Ovary (tissue), 3 donors: Measurements from ENCODE around the gene LRRC36.

Experiments
- CTCF ChIP-seq, 3 donors: fragments of 450-650 bp in 2 of 3; fragments of 200-600 bp in 1 of 3; IDR thresholded peaks; one replicate each; pipeline versions ENCODE4 v1.5.1 to v1.8.0; 2016 to 2022; ENCODE audit warnings: antibody characterized with exemption in 3 of 3, mild to moderate bottlenecking in 1 of 3
- EP300 ChIP-seq: sonication (generic); formaldehyde crosslinking; IDR thresholded peaks from one replicate; pipeline ENCODE4 v1.6.1; 2017; ENCODE audit warnings: antibody characterized with exemption
- POLR2A ChIP-seq: fragments of 450-650 bp; IDR thresholded peaks from one replicate; pipeline ENCODE4 v1.6.1; 2017; ENCODE audit warnings: antibody characterized with exemption, mild to moderate bottlenecking, moderate library complexity
- donor health status: DM: no; HTN: no; CAD: no.

- TF ChIP-seq EP300 (no peak), CTCF (IDR thresholded peaks at IDR 0.05) (no peak), POLR2A (no peak)
Observed at GRCh38 chr16:67350324-67350723, 23.7 kb downstream of the LRRC36 start.
